CD14-positive monocyte (primary cell): ENCODE measurements around the gene NRBP1. TPM values are rescaled to one million over a fixed set of nuclear protein-coding genes. Genes with fewer than 3 reads are reported as not detected.

Experiments used
- DNase-seq, 3 donors: peaks; one replicate each; pipeline ENCODE4 v3.0.0-alpha.2; 2011 to 2022
- H2AFZ ChIP-seq: 2 replicates; pipeline ENCODE4 v1.6.0; 2012; ENCODE audit warnings: mild to moderate bottlenecking, low read depth, low read length, inconsistent platforms; ENCODE audit not compliant: insufficient read depth, poor library complexity, severe bottlenecking
- H3K27ac ChIP-seq, 2 donors: 1 replicate in 1 of 2; 2 replicates in 1 of 2; pipeline ENCODE4 v1.5.1; 2012 to 2013; ENCODE audit warnings: low read length in 2 of 2, control low read depth in 1 of 2, inconsistent platforms in 1 of 2, low read depth in 1 of 2, mild to moderate bottlenecking in 1 of 2
- H3K27me3 ChIP-seq, 2 donors: one replicate each; pipeline versions ENCODE4 v1.6.0 to v1.6.1; 2011 to 2013; ENCODE audit warnings: low read length in 2 of 2; ENCODE audit not compliant: control insufficient read depth in 2 of 2, insufficient read depth in 2 of 2
- H3K36me3 ChIP-seq, 2 donors: replicated peaks in 1 of 2; 1 replicate in 1 of 2; 2 replicates in 1 of 2; pipeline versions ENCODE4 v1.5.1 to v1.6.1; 2012 to 2013; ENCODE audit warnings: low read length in 2 of 2, control low read depth in 1 of 2, inconsistent platforms in 1 of 2, mild to moderate bottlenecking in 1 of 2; ENCODE audit not compliant: insufficient read depth in 2 of 2, control insufficient read depth in 1 of 2
- H3K4me1 ChIP-seq, 2 donors: 1 replicate in 1 of 2; 2 replicates in 1 of 2; pipeline versions ENCODE4 v1.5.1 to v1.6.1; 2012 to 2013; ENCODE audit warnings: low read length in 2 of 2, control low read depth in 1 of 2, inconsistent platforms in 1 of 2, mild to moderate bottlenecking in 1 of 2, moderate library complexity in 1 of 2; ENCODE audit not compliant: insufficient read depth in 2 of 2, control insufficient read depth in 1 of 2
- H3K4me2 ChIP-seq: replicated peaks from 2 replicates; pipeline ENCODE3; 2012; ENCODE audit warnings: low read length, moderate library complexity, mild to moderate bottlenecking; ENCODE audit not compliant: poor library complexity, severe bottlenecking; ENCODE audit errors: extremely low read depth
- H3K4me3 ChIP-seq, 3 experiments: fragments of 200-600 bp in 1 of 3; sonication (generic) in 1 of 3; replicated peaks in 1 of 3; 1 replicate in 2 of 3; 2 replicates in 1 of 3; pipeline ENCODE4 v1.5.1; 2011 to 2013; ENCODE audit warnings: low read length in 3 of 3, mild to moderate bottlenecking in 3 of 3, control low read depth in 2 of 3, low read depth in 2 of 3, inconsistent platforms in 1 of 3, moderate library complexity in 1 of 3
- H3K79me2 ChIP-seq: 2 replicates; pipeline ENCODE4 v1.6.0; 2012; ENCODE audit warnings: mild to moderate bottlenecking, control low read depth, inconsistent platforms, low read length, moderate library complexity; ENCODE audit not compliant: insufficient read depth
- H3K9ac ChIP-seq: 2 replicates; pipeline ENCODE4 v1.6.0; 2017; ENCODE audit warnings: low read length, mild to moderate bottlenecking; ENCODE audit not compliant: insufficient read depth, poor library complexity, severe bottlenecking
- H3K9me3 ChIP-seq, 2 donors: replicated peaks in 1 of 2; 1 replicate in 1 of 2; 2 replicates in 1 of 2; pipeline versions ENCODE4 v1.5.1 to v1.6.1; 2012 to 2013; ENCODE audit warnings: low read length in 2 of 2, control low read depth in 1 of 2; ENCODE audit not compliant: control insufficient read depth in 1 of 2, insufficient read depth in 1 of 2
- H4K20me1 ChIP-seq: 2 replicates; pipeline ENCODE4 v1.6.0; 2012; ENCODE audit warnings: mild to moderate bottlenecking, low read length, control low read depth, moderate library complexity; ENCODE audit not compliant: insufficient read depth
- H3K27ac Mint-ChIP-seq, 7 donors: one replicate each; pipeline ENCODE4 v1.8.0; 2020; ENCODE audit warnings: mild to moderate bottlenecking in 7 of 7, mixed read lengths in 7 of 7, moderate library complexity in 6 of 7, inconsistent platforms in 2 of 7
- H3K27me3 Mint-ChIP-seq, 3 donors: one replicate each; pipeline ENCODE4 v1.8.0; 2021 to 2022; ENCODE audit warnings: low read depth in 3 of 3, mild to moderate bottlenecking in 3 of 3, mixed read lengths in 3 of 3, moderate library complexity in 3 of 3, inconsistent platforms in 1 of 3
- H3K36me3 Mint-ChIP-seq, 2 donors: one replicate each; pipeline ENCODE4 v1.8.0; 2020; ENCODE audit warnings: mixed read lengths in 2 of 2, inconsistent platforms in 1 of 2, mild to moderate bottlenecking in 1 of 2
- H3K4me1 Mint-ChIP-seq: one replicate; pipeline ENCODE4 v1.8.0; 2020; ENCODE audit warnings: mild to moderate bottlenecking, mixed read lengths
- H3K4me3 Mint-ChIP-seq, 2 donors: one replicate each; pipeline ENCODE4 v1.8.0; 2020; ENCODE audit warnings: mild to moderate bottlenecking in 2 of 2, mixed read lengths in 2 of 2, moderate library complexity in 1 of 2
- H3K9me3 Mint-ChIP-seq, 7 donors: one replicate each; pipeline ENCODE4 v1.8.0; 2020 to 2022; ENCODE audit warnings: mixed read lengths in 7 of 7, mild to moderate bottlenecking in 6 of 7, moderate library complexity in 6 of 7, inconsistent platforms in 2 of 7
- CTCF ChIP-seq: fragments of 200-600 bp; IDR thresholded peaks from one replicate; pipeline ENCODE4 v1.8.0; 2022; ENCODE audit warnings: antibody characterized with exemption, mild to moderate bottlenecking
- WGBS: methylation state at CpG from one replicate; pipeline ENCODE4 v1.1.5; 2013; ENCODE audit warnings: missing lambda C conversion rate; ENCODE audit not compliant: insufficient coverage; 5-methylcytosine and 5-hydroxymethylcytosine counted together
- intact Hi-C, 2 donors: fragments of 100-400 bp; cut with micrococcal nuclease; formaldehyde crosslinking; loops; one replicate each; pipeline versions ENCODE4 v1.15.0 to v1.15.1; 2023
- polyA plus RNA-seq, 3 donors: library from polyadenylated mRNA; depleted of rRNA in 1 of 3; unstranded in 2 of 3; stranded (reverse) in 1 of 3; fragments of 300-500 nt in 2 of 3; fragments of >200 nt in 1 of 3; fragmentation: Illumina TruSeq in 2 of 3; gene quantifications; 1 replicate in 2 of 3; 2 replicates in 1 of 3; pipeline ENCODE4 v1.2.3, GENCODE V29; 2012 to 2021

The NRBP1 gene
- polyA plus RNA-seq, 3 donors, result 95.6 to 108 (median 102) TPM

GRCh38 chr2:27416151-27416550, 12.3 kb upstream of the NRBP1 start:
- peaks cover 0 to 10% (median 8%) of the 10 kb centered on the region in 7 donors for H3K9me3 Mint-ChIP-seq
- H3K4me1 ChIP-seq, result no peaks in the 10 kb centered on the region
- no peaks in the 10 kb centered on the region for H3K4me1 Mint-ChIP-seq
- no peaks in the 10 kb centered on the region for H3K36me3 Mint-ChIP-seq
- peaks cover 0 to 7% (median 4%) of the 10 kb centered on the region in 3 donors for H3K27me3 Mint-ChIP-seq
- no peak overlapping the region for H3K4me2 ChIP-seq
- no peaks in the 10 kb centered on the region for H3K36me3 ChIP-seq
- intact Hi-C loops, result no loop called here
- H3K27me3 ChIP-seq, result no peaks in the 10 kb centered on the region
- no peak overlapping the region for H3K4me3 Mint-ChIP-seq
- no peaks in the 10 kb centered on the region for H4K20me1 ChIP-seq
- H3K9me3 ChIP-seq, result no peaks in the 10 kb centered on the region
- no peak for TF ChIP-seq CTCF
- H3K4me3 ChIP-seq, result no peak overlapping the region
- no peak overlapping the region for H3K9ac ChIP-seq
- no peak overlapping the region for H3K27ac Mint-ChIP-seq
- no peak overlapping the region for H3K27ac ChIP-seq
- H2AFZ ChIP-seq, result no peak overlapping the region
- 99% methylated on average over 5 of the region's 6 CpGs for WGBS
- no peak for DNase-seq
- no peaks in the 10 kb centered on the region for H3K79me2 ChIP-seq

- intact Hi-C loops, result loop anchor here (10.0 kb wide), 1 partner anchor 164 kb away; the partner anchor contains the start of gene ZNF512 (in 2 of the 2)
- H3K9me3 ChIP-seq, result no peaks in the 10 kb centered on the region
- H3K27ac ChIP-seq, result no peak overlapping the region
- Mint-ChIP-seq H3K27ac (no peak overlapping the region), H3K4me3 (no peak overlapping the region), H3K9me3 (peaks cover 0 to 3% (median 0%) of the 10 kb centered on the region in 7 donors), H3K36me3 (no peaks in the 10 kb centered on the region), H3K4me1 (no peaks in the 10 kb centered on the region), H3K27me3 (peaks cover 0 to 2% (median 2%) of the 10 kb centered on the region in 3 donors)
- H3K4me2 ChIP-seq, result no peak overlapping the region
- DNase-seq, result no peak
- no peaks in the 10 kb centered on the region for H3K27me3 ChIP-seq
- no peaks in the 10 kb centered on the region for H3K36me3 ChIP-seq
- H2AFZ ChIP-seq, result no peak overlapping the region
- no peak overlapping the region for H3K9ac ChIP-seq
- TF ChIP-seq CTCF, result no peak
- no peaks in the 10 kb centered on the region for H4K20me1 ChIP-seq
- H3K4me3 ChIP-seq, result no peak overlapping the region
- H3K4me1 ChIP-seq, result no peaks in the 10 kb centered on the region
- H3K79me2 ChIP-seq, result no peaks in the 10 kb centered on the region
Observed at GRCh38 chr2:27420996-27421395, 7.4 kb upstream of the NRBP1 start.
